SIG-M5 treated with dmso at 0.1 percent for 504 hours (cell line): ENCODE measurements around the gene ATOSB.

Experiments used
- DNase-seq: peaks from one replicate; lab custom pipeline; 2025; ENCODE audit not compliant: unreplicated experiment; lab: John Stamatoyannopoulos, UW

The ATOSB gene

GRCh38 chr9:35054871-35055644 is 60.6 kb downstream of the ATOSB start:
- no peak for DNase-seq

DNA sequence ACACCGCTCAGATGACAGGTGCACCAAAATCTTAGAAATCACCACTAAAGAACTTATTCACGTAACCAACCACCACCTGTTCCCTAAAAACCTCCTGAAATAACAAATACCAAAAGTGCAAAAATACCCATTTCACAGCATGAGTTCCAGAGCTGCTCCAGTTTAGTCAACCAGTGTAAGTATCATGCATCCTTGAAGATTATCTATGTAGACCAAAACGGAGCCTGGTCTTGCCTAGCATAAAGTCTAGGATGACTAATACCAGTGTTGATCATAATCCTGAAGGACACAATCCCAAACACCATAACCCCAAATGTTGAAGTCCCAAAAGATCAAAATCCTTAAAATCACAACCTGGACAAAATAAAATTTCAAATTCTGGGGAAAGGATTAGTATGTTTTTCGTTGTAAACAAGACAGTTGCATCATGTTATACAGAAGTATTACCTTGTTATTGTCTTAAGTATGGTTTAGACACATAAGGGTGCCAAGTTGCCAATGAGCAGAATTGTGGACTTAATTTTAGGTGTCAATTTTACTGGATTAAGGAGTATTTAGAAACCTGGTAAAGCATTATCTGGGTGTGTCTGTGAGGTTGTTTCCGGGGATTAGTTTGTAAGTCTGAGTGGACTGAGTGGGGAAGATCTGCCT is 61.4 kb downstream of the ATOSB start:
- DNase-seq = no peak
